NCI-H2107 treated with DMSO at 0.1 percent for 48 hours (cell line): ENCODE results near the gene ZBTB24.

Experiments used
- DNase-seq: peaks from one replicate; lab custom pipeline; 2025; ENCODE audit not compliant: unreplicated experiment; lab: John Stamatoyannopoulos, UW

ZBTB24 gene

GRCh38 chr6:109453594-109454495, 29.2 kb downstream of the ZBTB24 start:
- peak; percentile 90 for DNase-seq

- DNase-seq: no peak
These were observed 29.9 kb downstream of the ZBTB24 start for GRCh38 chr6:109453156-109453555.

- no peak for DNase-seq
These were observed 30.8 kb downstream of the ZBTB24 start for GRCh38 chr6:109452181-109452580.

- DNase-seq: no peak
These were observed 31.6 kb downstream of the ZBTB24 start for GRCh38 chr6:109451376-109451775.

- no peak for DNase-seq
These were observed 32.2 kb downstream of the ZBTB24 start for GRCh38 chr6:109450801-109451200.

- DNase-seq: no peak
These were observed 33.0 kb downstream of the ZBTB24 start for GRCh38 chr6:109449795-109450673.

GRCh38 chr6:109449064-109449794, 33.8 kb downstream of the ZBTB24 start:
- no peak for DNase-seq

- DNase-seq: no peak
These were observed 34.4 kb downstream of the ZBTB24 start for GRCh38 chr6:109448615-109449014.

GRCh38 chr6:109447878-109448555, 35.0 kb downstream of the ZBTB24 start:
- no peak for DNase-seq

- no peak for DNase-seq
These were observed 35.9 kb downstream of the ZBTB24 start for GRCh38 chr6:109447087-109447486.

- DNase-seq: no peak
These were observed 36.5 kb downstream of the ZBTB24 start for GRCh38 chr6:109446541-109446940.

GRCh38 chr6:109446072-109446471, 36.9 kb downstream of the ZBTB24 start:
- DNase-seq: no peak

GRCh38 chr6:109445382-109445781, 37.6 kb downstream of the ZBTB24 start:
- DNase-seq: no peak

GRCh38 chr6:109443425-109443950, 39.5 kb downstream of the ZBTB24 start:
- no peak for DNase-seq

GRCh38 chr6:109442393-109442924, 40.6 kb downstream of the ZBTB24 start:
- no peak for DNase-seq

GRCh38 chr6:109441069-109441816, 41.8 kb downstream of the ZBTB24 start:
- DNase-seq: peak; percentile 29

- peak; percentile 24 for DNase-seq
These were observed 42.5 kb downstream of the ZBTB24 start, which contains the start of the genes PPIL6 and SMPD2 for GRCh38 chr6:109440331-109441068. PPIL6 (minus strand) TSS chr6:109440628; CDS start chr6:109440590, 38 bp downstream. SMPD2 (plus strand) TSS chr6:109440724; CDS start chr6:109441122, 398 bp downstream.

- DNase-seq: no peak
These were observed 47.0 kb downstream of the ZBTB24 start for GRCh38 chr6:109436041-109436440.
